HG02840 (cell line): ENCODE results near the gene IRX1.

Experiments
- ATAC-seq: cut with Tn5 transposase; IDR thresholded peaks from one replicate; pipeline ENCODE4 v1.9.1; 2021; ENCODE audit warnings: mild to moderate bottlenecking, moderate library complexity, moderate number of reproducible peaks; ENCODE audit not compliant: unreplicated experiment, low FRiP score

The IRX1 gene

DNA sequence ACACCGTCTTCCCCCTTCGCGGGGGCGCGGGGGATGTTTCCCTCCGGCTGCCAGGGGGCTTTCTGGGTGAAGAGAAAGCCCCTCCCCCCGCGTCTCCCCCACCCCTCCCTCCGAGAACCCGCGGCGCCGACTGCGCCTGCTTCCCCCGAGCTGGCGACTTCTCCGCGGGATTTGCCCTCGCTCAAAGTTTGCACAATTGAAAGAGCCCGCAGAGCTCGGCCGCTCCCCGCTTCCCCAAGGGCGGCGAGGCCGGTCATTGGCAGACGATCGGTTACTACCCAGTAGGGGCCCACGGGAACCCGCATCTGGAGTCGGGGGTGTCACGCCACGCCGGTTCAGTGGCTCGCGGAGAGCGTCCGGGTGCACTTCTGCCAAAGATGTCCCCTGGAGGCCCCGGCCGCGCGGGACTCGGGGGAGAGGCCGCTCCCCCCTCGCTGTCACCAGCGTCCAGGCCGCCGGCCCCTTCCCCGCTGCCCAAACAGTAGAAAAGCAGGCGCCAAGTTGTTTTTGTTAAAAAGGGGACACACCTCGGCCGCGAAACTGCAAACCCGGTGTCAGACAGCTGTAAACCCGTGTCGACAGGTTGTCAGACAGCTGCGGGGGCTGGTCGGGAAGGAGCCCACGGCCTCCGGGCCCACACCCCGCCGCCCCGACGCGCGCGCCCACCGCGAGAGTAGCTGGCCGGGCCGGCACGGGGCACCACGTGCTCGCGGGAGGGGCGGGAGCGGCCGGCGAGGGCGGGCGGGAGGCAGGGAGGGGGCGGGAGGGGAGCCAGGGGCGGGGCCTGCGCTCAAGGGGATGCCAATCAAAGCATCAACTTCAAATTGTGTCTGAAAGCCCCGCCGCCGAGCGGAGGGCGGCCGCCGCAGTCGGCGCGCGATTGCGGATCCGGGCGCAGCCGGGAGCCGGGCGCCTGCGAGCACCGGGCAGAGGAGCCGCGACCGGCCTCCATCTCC lies at the start of gene IRX1:
IRX1 (plus strand) TSS at position 827 of the 956 bp plus-strand sequence. CDS start 274 bp downstream, outside the sequence.
- no peak for ATAC-seq

DNA sequence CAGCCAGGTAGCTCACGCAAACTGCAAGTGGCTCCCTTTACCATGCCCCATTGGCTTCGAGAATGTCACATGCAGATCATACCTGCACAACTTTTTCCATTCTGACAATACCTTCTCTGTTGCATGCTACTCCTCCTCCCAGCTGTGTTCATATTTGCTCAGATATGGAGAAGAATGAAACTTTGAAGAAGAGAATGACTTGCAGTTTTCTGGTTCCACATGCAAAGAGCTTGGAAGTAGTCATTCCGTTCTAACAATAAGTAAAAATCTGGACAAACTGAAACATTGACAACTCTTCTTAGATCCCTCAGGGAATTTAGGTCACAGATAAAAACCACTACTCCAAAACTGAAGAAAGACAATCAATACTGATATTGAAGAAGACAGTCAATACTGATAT lies 49.6 kb upstream of the IRX1 start:
- ATAC-seq = no peak

DNA sequence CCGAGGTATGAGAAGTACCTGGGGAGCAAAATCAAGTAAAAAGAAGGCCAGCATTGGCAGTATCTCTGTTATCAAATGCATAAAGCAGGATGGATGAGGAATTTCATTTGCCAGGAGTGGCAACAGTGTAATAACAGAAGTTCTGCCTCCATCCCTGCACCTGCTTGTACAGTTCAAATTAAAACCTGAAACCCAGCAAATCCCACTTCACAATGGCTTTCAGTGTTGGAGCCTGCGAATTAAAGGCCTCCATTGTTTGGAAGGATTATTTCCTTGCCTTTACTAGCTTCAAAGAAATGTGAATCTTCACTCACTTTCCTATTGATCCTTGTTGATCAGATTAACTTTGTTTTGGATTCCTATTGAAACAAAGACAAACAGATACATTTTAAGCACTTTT lies 31.5 kb upstream of the IRX1 start:
- no peak for ATAC-seq

DNA sequence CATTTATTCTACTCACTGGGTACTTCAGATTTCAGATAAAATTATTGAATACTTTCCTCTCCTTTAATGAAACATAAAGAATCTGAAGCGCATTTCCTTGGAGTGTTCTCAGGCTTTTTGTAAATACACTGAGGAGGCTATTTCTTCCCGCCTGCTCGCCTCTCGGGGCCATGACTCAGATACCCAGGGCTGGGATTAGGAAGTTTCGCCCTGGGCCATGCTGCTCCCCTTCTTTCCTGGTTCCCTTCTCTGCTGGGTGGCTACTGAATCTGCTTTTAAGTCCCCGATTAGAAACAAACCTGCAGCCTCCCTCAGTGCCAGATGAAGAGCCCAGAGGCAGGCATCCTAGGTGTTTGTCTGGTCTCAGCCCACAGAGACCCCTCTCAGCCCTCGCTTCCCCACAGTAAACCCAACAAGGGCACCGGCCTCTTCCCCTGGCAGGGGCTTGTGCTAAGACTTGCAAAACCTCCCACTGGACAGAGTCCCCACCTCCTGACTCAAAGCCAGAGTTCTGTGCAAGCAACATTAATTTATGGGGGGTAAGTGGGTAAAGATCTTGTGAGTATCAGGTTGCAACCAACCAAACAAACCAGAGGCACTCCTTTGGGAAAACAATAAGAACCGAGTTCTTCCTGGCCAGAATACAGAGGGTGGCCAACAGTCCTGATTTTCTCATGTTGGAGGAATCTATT lies 30.7 kb upstream of the IRX1 start:
- no peak for ATAC-seq

DNA sequence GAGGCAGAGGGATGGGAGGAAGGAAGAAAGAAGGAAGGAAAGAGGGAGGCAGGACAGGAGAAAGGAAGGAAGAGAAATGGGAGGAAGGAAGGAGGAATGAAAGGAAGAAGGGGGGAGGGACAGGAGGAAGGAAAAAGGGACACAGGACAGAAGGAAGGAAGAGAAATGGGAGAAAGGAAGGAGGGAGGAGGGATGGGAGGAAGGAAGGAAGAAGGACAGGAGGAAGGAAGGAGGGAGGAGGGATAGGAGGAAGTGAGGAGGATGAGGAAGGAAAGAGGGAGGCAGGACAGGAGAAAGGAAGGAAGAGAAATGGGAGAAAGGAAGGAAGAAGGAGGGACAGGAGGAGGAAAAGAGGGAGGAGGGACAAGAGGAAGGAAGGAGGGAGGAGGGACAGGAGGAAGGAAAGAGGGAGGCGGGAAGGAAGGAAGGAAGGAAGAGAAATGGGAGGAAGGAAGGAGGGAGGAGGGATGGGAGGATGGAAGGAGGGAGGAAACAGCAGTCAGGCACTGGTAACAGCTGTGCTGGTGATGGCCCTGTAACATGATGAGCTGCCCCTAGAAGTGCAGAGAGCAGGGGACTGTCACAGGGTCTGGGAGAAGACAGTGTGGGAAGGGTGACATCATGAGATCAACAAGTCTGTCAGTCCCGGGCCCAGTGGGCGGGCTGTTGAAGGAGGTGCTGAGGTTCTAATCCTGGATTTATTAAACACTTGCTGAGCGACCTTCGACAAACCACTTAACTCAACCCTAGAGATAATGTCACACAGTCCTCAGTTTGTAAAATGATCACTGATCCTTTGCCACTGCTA lies 10.7 kb upstream of the IRX1 start:
- ATAC-seq = no peak

DNA sequence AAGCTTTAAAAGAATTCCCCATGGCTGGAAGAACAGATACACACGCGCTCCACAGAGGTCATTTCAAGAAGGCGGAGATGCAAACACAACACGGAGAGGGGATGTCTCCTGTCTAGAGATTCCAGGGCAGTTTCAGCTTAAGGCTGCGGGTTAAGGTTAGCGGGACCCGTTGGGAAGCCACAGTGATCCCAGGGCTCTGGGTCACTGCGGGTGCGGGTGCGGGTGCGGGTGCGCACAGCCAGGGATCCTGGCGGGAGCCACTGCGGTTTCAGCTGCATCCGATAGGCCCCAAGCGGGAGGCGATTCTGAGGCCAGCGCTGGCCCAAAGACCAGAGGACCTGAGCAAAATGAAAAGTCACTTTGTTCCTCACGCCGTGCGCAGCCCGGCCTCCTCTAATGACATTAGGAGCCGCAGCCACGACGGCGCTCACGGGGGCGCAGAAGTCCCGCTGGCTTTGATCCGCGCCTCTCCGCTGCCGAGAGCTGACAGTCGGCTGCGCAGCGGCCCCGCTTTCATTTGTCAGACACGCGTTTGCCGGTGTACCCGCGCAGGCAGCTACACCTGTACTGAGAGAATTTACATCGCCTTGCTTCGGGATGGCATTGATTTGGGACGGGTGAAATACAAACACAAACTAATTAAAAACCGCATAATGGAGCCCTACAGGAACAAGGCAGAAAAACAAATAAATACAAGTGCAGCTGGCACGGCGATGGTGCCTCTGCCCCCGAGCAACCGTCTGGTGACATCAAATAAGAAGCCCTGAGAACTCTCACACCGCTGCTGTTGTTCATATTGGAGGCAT lies 5.3 kb upstream of the IRX1 start:
- ATAC-seq = no peak

DNA sequence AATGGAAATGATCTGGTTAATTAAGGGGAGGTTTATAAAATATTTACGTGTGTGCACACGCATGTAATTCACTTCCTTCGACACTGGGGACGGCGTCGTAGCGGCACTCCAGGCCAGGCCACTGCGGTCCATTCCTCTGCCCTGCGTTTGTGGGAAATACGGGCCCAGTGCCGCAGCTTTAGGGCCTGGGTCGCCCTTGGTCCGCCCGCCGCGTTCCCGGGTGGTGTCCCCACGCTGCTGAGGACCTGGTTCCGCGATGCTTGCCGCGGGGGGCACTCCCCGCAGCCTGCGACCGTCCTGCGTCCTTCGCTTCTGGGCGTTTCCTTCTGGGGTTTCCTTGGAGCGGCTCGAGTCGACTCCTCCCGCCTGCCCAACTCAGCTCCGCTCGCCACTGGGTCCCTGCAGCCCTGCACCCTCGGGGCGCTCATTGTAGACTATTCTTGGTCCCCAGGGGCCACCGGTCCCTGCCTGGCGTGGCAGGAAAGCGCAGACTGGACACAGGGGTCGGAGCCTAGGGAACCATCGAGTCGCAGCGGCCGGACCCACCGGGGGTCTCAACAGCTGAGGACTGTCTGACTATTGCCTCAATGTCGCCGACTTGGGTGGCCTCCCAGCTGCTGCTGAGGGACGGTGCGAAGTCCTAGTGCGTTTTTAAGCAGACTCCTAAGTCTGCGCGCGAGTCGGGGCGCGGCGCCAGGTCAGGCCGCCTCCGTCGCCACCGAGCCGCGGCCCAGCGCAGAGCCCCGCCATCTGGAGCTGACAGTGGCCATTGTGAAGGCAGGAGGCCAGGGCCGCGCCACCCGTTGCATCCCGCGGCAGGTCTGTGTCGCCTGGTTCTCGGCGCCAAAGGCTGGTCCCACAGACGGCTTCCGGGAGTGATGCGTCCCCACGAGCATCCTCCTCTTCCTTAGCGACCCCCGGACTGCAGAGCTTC lies 4.4 kb upstream of the IRX1 start:
- no peak for ATAC-seq

DNA sequence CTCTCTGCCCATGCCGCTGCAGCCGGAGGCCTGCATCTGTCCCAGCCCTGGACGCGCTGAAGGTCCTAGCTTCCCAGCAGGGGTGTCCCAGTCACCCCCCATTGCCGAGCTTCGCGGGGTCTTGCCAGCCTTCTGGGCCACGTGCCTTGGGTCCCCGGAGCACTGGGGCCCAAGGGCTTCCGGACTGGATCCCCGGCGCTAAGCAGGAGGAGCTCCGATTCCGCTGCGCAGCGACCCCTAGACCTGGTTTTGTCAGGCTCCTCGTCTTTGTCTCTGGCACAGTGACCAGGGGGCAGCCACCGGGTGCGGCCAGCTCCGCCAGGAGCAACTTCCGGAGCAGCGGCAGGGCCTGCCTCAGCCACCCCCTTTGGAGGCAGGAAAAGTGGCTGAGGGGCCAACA lies 3.3 kb upstream of the IRX1 start:
- no peak for ATAC-seq

DNA sequence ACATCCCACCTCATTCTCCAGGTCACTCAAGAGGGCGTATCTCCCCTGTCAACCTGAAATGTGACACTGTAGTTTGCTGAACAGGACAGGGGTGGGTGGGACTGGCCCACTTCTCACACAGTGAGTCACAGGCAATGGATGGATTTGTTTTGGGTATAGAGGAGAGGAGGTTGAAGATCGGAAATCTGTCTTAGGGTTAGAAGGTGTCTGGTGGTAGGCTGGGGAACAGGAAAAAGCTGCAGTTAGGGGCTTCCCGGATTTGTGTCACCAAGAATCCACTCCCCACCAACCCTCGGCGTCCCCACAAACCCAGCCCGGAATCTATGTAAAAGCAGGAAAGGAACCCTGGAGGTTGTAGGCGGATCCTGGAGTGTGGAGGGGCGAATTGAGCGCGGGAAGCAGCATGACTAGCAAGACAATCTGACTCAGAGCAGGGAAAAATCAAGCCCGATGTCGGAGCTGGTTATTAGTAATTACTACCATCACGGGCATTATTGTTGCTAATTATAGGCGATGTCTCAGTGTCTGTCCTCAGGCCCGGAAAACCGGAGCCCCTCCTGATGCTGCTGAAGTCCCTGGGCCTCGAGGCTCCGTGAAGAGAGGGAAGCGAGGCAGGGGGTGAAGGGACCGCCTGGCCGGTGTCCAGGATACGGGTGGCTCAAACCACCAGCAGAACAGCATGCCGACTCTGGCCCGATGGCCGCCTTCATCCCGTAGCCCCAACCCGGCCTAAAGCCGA lies 1.7 kb upstream of the IRX1 start:
- ATAC-seq = no peak

DNA sequence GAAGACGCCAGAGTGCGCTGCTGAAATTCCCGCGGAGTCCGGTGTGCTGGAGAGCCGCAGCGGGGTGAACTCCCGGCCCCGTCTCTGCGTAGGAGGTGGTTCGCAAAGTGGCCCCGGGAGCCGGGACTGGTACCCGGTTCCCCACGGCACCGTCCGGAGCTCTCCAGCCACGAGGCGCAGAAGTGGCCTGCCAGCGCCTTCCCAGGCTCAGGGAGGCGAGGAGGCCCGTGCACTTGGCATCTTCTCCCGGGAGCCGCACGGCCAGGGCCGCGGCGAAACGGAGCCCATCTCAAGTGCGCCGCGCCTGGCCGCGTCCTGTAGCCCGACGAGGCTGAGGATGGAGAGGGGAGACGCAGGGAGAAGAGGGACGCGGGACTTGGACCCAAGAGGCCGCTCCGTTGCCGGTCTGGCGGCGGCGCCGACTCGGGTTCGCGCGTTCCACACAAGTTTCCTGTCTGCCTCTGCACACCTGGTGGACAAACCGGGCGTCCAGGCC lies 1.1 kb upstream of the IRX1 start:
- no peak for ATAC-seq

DNA sequence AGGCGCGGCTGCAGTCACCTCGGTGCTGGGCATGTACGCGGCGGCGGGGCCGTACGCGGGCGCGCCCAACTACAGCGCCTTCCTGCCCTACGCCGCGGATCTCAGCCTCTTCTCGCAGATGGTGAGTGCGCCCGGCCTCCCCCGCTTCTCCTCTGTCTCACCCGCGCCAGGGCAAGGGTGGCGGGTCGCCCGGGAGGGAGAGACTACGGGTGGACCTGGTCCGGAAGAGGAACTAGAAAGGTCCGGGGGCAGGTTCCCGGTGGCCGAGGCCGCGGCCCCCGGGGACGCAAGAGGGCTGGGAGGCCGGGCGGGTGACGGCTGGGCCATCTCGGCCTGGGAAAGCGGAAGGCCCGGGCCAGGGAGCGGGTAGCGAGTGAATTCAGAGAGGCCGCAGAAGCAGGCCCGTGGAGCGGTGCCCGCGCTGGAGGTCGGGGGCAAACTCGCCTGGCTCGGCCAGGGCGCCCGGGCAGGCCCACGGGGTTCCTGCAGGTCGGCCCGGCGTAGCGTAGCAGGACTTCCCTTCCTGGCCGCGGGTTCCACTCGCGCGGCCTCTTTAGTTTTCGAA lies 711 bp downstream of the IRX1 start:
- ATAC-seq = no peak

DNA sequence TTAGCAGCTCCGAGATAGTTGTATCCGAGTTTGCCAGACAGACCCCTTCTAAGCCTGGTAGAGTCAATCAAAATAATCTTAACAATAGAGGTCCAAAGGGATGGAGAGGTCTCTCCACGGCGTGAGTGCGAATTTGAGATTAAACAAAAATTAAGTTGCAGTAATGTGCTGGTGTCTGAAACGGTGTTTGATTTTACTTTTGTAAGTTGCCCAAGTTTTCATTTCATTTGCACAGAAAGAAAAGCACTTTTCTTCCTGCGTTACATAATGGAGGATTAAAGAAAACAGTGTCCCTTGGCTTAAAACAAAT lies 1.2 kb downstream of the IRX1 start:
- ATAC-seq = no peak

DNA sequence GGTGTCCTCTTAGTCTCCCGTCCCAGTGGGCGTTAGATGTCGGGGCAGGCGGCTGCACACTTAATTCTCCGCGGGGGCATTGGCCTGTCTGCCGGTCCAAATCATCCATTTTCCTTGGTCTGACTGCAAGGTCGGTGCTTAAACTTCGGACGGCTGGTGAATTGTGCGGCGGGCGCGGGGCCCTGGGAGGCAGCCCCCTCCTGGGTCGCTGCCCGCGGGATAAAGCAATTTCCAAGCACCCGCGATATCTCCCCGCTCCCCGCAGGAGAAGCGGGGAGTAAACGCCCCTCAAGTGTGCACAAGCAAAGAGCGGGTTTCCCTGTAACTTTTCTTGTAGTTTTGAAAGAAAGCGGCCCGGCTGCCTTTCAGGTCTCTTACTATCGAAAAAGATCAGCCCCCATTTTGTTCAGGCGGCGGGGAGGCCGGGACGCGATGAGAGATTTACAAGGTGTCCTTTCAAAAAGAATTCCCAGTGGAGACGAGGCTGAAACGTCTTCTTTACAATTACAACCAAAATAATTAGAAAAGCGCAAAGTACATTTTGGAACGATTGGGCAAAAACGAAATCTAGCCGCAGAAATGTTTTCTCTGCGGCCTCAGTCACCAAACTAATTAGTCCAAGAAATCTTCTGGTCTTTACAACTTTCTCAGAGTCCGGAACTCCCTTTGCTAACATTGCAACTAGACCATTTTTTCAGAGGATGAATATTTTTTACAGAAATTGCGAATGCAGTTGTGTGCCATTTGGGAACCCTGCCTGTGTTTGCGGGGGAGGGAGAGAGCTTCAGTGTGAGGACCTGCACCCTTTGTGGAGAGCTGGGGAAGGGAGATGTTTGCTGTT lies 1.8 kb downstream of the IRX1 start:
- no peak for ATAC-seq

DNA sequence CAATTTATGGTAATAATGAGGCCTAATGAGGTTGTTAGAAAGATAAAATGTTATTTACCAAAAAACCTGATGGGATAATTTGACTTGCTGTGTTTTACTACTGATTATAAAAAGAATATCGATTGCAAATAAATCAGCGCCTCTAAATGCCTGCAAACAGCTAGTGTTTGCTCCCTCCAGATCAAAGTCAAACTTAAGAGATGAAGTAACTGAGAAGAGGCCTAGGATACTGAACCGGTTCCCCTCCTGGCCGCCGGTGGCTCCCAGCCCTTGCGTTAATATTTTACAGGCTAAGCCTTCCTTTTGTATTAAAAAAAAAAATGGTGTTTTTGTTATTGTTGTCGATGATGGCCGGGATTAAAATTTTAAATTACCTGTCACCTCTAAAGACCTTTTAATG lies 2.6 kb downstream of the IRX1 start:
- no peak for ATAC-seq

DNA sequence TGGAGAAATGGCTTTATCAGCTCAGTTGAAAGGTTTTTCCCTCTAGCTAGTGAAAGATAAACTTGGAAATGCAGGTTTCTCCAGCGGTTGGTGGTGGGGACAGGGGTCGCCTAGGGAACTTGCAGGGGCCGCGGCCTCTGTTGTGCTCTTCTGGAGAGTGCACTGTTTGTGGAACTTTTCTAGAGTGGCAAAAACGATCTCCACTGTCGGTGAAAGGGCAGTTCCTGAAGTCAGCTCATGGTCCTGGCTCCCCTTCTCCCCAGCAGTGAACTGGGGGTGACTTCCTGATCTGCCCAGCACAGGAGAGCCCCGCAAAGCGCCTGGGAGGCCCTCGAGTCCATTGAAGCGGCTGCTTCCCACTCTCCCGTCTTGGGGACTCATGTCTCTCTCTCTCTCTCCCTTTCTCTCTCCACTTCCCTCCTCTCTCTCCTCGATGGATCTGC lies 3.2 kb downstream of the IRX1 start:
- ATAC-seq = no peak

DNA sequence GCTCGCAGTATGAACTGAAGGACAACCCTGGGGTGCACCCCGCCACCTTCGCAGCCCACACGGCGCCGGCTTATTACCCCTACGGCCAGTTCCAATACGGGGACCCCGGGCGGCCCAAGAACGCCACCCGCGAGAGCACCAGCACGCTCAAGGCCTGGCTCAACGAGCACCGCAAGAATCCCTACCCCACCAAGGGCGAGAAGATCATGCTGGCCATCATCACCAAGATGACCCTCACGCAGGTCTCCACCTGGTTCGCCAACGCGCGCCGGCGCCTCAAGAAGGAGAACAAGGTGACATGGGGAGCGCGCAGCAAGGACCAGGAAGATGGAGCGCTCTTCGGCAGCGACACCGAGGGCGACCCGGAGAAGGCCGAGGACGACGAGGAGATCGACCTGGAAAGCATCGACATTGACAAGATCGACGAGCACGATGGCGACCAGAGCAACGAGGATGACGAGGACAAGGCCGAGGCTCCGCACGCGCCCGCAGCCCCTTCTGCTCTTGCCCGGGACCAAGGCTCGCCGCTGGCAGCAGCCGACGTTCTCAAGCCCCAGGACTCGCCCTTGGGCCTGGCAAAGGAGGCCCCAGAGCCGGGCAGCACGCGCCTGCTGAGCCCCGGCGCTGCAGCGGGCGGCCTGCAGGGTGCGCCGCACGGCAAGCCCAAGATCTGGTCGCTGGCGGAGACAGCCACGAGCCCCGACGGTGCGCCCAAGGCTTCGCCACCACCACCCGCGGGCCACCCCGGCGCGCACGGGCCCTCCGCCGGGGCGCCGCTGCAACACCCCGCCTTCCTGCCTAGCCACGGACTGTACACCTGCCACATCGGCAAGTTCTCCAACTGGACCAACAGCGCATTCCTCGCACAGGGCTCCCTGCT lies 3.8 kb downstream of the IRX1 start:
- no peak for ATAC-seq
